Fibroblast of lung (primary cell): Measurements from ENCODE around the gene IBSP. TPM values are rescaled to one million over a fixed set of nuclear protein-coding genes. Genes with fewer than 3 reads are reported as not detected.

Experiments
- DNase-seq, 2 donors: peaks; one replicate each; pipeline versions ENCODE4 v3.0.0 to v3.0.0-alpha.2; 2010; ENCODE audit warnings: low read depth in 2 of 2
- H2AFZ ChIP-seq: 2 replicates; pipeline ENCODE4 v1.5.1; 2012; ENCODE audit warnings: low read length, control low read depth, inconsistent platforms
- H3K27ac ChIP-seq: 2 replicates; pipeline ENCODE4 v1.5.1; 2011; ENCODE audit warnings: low read length, control low read depth; ENCODE audit not compliant: insufficient read depth
- H3K27me3 ChIP-seq: 2 replicates; pipeline ENCODE4 v1.5.1; 2011; ENCODE audit warnings: mild to moderate bottlenecking, low read length; ENCODE audit not compliant: control insufficient read depth, insufficient read depth
- H3K36me3 ChIP-seq: 2 replicates; pipeline ENCODE4 v1.5.1; 2011; ENCODE audit warnings: low read length; ENCODE audit not compliant: control insufficient read depth, insufficient read depth
- H3K4me1 ChIP-seq: 2 replicates; pipeline ENCODE4 v1.5.1; 2011; ENCODE audit warnings: low read length; ENCODE audit not compliant: control insufficient read depth, insufficient read depth; ENCODE audit errors: extremely low read depth
- H3K4me2 ChIP-seq: 2 replicates; pipeline ENCODE4 v1.5.1; 2011; ENCODE audit warnings: low read length, control low read depth; ENCODE audit not compliant: insufficient read depth; ENCODE audit errors: extremely low read depth
- H3K4me3 ChIP-seq, 4 experiments: fragments of 200-600 bp in 1 of 4; sonication (generic) in 1 of 4; replicated peaks in 1 of 4; 2 replicates each; pipeline ENCODE4 v1.5.1; 2011 to 2016; ENCODE audit warnings: low read length in 4 of 4, low read depth in 3 of 4, mild to moderate bottlenecking in 3 of 4, control low read depth in 2 of 4, inconsistent platforms in 1 of 4, mixed read lengths in 1 of 4; ENCODE audit not compliant: insufficient read depth in 1 of 4; ENCODE audit errors: control extremely low read depth in 1 of 4
- H3K79me2 ChIP-seq: 2 replicates; pipeline ENCODE4 v1.5.1; 2012; ENCODE audit warnings: mild to moderate bottlenecking, low read length, inconsistent platforms; ENCODE audit not compliant: control insufficient read depth, insufficient read depth
- H3K9ac ChIP-seq: 2 replicates; pipeline ENCODE4 v1.5.1; 2011; ENCODE audit warnings: mild to moderate bottlenecking, low read length, control low read depth; ENCODE audit not compliant: insufficient read depth
- H3K9me3 ChIP-seq: 2 replicates; pipeline ENCODE4 v1.5.1; 2012; ENCODE audit warnings: low read depth, low read length; ENCODE audit not compliant: control insufficient read depth, insufficient read depth
- H4K20me1 ChIP-seq: 2 replicates; pipeline ENCODE4 v1.5.1; 2011; ENCODE audit warnings: low read length; ENCODE audit not compliant: control insufficient read depth, insufficient read depth; ENCODE audit errors: extremely low read depth
- EZH2 ChIP-seq: IDR thresholded peaks from 2 replicates; pipeline ENCODE4 v1.5.1; 2012; ENCODE audit warnings: low read length, control low read depth, mild to moderate bottlenecking; ENCODE audit errors: missing control alignments
- polyA plus RNA-seq, 2 donors: library from polyadenylated mRNA; depleted of rRNA in 1 of 2; stranded (reverse) in 1 of 2; unstranded in 1 of 2; fragments of >200 nt; gene quantifications; 2 replicates each; pipeline ENCODE4 v1.2.1, GENCODE V29; 2011 to 2012; ENCODE audit warnings: missing spikeins in 1 of 2
- total RNA-seq: library from RNA; depleted of rRNA; stranded (reverse); fragments of >200 nt; gene quantifications from 2 replicates; pipeline ENCODE4 v1.2.1, GENCODE V29; 2014
- TF ChIP-seq, protein P1 (sequence below), 2 donors: IDR thresholded peaks in 1 of 2; conservative IDR thresholded peaks in 1 of 2; 1 replicate in 1 of 2; 2 replicates in 1 of 2; pipeline ENCODE4 v1.5.1; 2011 to 2012; ENCODE audit warnings: low read length in 2 of 2, control low read depth in 1 of 2, inconsistent platforms in 1 of 2, low read depth in 1 of 2, mild to moderate bottlenecking in 1 of 2

The IBSP gene
- total and polyA plus RNA-seq, 2 donors (not counting 1 experiment from before 2014, with no cell fraction given), result not detected

DNA sequence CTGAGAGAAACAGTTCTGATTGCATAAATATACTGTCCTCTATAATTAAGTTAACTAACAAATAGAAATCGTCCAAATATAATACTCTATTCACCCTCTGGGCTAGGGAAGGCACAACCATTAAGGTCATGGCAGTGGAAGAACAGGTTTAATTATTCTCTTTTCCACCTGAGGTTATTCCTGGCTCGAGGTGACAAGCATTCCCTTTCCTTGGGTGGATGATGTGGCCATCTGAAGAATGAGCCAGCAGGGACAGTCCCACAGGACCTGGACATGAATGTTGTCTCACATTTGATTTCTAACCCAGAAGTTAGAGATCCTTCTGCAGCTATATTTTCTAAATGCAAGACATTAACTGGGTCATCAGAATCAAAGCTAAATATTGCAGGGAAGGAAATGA lies 5.5 kb downstream of the IBSP start:
- H2AFZ ChIP-seq, result no peak overlapping the region

DNA sequence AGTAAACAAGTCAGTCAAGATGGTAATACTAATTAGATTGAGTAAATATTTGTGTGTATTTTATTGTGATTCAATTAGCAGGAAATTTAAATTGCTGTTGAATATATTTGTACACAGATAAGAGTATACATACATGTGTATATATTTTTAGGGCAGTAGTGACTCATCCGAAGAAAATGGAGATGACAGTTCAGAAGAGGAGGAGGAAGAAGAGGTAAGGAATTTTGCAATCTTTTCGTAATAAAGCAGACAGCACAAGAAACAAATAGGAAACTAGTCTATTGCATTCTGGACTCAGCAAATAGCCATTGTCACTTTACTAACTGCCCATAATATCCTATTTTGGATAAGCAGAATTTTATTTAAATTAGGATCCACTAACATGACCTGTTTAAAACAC lies 6.6 kb downstream of the IBSP start:
- no peaks in the 10 kb centered on the region for H3K4me1 ChIP-seq
- no peaks in the 10 kb centered on the region for H4K20me1 ChIP-seq
- H3K27me3 ChIP-seq, result no peaks in the 10 kb centered on the region
- no peak overlapping the region for H2AFZ ChIP-seq
- peak overlapping the region; percentile 54 for H3K4me2 ChIP-seq
- H3K27ac ChIP-seq, result no peak overlapping the region
- no peak overlapping the region for H3K9ac ChIP-seq
- peak; percentile 11 to 43 for DNase-seq
- H3K4me3 ChIP-seq, result no peak overlapping the region
- no peaks in the 10 kb centered on the region for H3K9me3 ChIP-seq
- no peak for TF ChIP-seq EZH2
- TF ChIP-seq, protein P1, sequence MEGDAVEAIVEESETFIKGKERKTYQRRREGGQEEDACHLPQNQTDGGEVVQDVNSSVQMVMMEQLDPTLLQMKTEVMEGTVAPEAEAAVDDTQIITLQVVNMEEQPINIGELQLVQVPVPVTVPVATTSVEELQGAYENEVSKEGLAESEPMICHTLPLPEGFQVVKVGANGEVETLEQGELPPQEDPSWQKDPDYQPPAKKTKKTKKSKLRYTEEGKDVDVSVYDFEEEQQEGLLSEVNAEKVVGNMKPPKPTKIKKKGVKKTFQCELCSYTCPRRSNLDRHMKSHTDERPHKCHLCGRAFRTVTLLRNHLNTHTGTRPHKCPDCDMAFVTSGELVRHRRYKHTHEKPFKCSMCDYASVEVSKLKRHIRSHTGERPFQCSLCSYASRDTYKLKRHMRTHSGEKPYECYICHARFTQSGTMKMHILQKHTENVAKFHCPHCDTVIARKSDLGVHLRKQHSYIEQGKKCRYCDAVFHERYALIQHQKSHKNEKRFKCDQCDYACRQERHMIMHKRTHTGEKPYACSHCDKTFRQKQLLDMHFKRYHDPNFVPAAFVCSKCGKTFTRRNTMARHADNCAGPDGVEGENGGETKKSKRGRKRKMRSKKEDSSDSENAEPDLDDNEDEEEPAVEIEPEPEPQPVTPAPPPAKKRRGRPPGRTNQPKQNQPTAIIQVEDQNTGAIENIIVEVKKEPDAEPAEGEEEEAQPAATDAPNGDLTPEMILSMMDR (conservative IDR thresholded peaks at IDR 0.05 in 1 of 2, IDR thresholded peaks at IDR 0.05 in 1 of 2; ENCODE audit: low read depth in 1 of 2, low read length in 2 of 2), result no peak
- no peaks in the 10 kb centered on the region for H3K36me3 ChIP-seq
- no peaks in the 10 kb centered on the region for H3K79me2 ChIP-seq

More for the DNA sequence above, 5.5 kb downstream of the IBSP start:
- Histone ChIP-seq H3K9me3 (no peaks in the 10 kb centered on the region), H3K36me3 (no peaks in the 10 kb centered on the region), H3K4me3 (no peak overlapping the region), H3K27ac (no peak overlapping the region), H4K20me1 (no peaks in the 10 kb centered on the region), H3K9ac (no peak overlapping the region), H3K79me2 (no peaks in the 10 kb centered on the region), H3K4me1 (no peaks in the 10 kb centered on the region), H3K4me2 (no peak overlapping the region), H3K27me3 (no peaks in the 10 kb centered on the region)
- no peak for DNase-seq
- TF ChIP-seq, protein P1 (conservative IDR thresholded peaks at IDR 0.05 in 1 of 2, IDR thresholded peaks at IDR 0.05 in 1 of 2; ENCODE audit: low read depth in 1 of 2, low read length in 2 of 2), result no peak
- TF ChIP-seq EZH2, result no peak

DNA sequence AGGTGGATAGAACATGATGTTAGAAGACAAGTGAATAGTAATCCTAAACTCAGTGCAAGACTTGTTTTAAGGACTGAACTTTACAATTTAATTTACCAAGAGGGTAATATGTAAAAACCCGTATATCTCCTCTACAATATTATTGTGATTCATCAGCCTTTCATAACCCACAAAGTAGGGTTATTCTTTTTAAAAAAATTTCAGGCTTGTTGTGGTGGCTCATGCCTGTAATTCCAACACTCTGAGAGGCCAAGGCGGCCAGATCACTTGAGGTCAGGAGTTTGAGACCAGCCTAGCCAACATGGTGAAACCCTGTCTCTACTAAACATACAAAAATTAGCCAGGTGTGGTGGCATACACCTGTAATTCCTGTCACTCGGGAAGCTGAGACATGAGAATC lies 7.2 kb downstream of the IBSP start:
- DNase-seq, result peak; percentile 7 to 74
- no peak overlapping the region for H3K27ac ChIP-seq
- H3K79me2 ChIP-seq, result no peaks in the 10 kb centered on the region
- H3K9me3 ChIP-seq, result no peaks in the 10 kb centered on the region
- peak overlapping the region; percentile 54 for H3K4me2 ChIP-seq
- H3K4me1 ChIP-seq, result no peaks in the 10 kb centered on the region
- no peak overlapping the region for H3K4me3 ChIP-seq
- H3K9ac ChIP-seq, result no peak overlapping the region
- no peaks in the 10 kb centered on the region for H3K27me3 ChIP-seq
- H2AFZ ChIP-seq, result no peak overlapping the region
- TF ChIP-seq, protein P1 (conservative IDR thresholded peaks at IDR 0.05 in 1 of 2, IDR thresholded peaks at IDR 0.05 in 1 of 2; ENCODE audit: low read depth in 1 of 2, low read length in 2 of 2), result no peak
- TF ChIP-seq EZH2, result no peak
- no peaks in the 10 kb centered on the region for H3K36me3 ChIP-seq
- no peaks in the 10 kb centered on the region for H4K20me1 ChIP-seq
